Measurements from ENCODE around the gene CREB5.
A peak's percentile ranks its signal among the peaks of the same experiment; 100 is the strongest.

CREB5 gene

GRCh38 chr7:28695300-28696295 is 283.3 kb downstream of the CREB5 start:
- no peak for DNase-seq

DNA sequence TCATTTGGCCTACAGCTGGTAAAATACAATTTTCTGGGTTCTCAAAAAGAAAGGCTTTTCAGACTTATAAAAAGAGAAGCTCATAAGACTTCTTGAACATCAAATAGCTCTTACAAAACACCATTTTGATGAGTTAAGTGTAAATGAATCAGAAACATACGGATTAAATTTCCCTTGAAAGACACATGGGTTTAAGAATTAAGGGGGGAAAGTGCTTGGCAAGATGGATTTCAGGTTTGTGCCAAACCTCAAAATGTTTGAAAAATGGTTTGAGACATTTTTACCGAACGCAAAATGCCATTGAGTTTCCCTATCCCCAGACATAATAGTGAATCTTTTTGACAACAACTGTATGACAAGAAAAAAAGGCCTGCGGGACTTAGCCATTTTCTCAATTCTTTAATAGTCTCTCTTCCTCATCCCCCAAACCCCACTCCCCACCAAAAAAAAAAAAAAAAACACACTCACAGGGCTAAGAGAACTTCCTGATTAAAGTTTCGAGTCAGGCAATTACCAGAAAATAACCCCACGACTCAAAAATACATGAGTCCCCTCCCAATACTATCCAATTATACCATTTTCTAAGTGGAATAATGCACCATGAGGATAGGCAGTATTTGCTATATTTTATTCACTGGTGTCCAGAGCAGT is 285.7 kb downstream of the CREB5 start:
- DNase-seq, result no peak

DNA sequence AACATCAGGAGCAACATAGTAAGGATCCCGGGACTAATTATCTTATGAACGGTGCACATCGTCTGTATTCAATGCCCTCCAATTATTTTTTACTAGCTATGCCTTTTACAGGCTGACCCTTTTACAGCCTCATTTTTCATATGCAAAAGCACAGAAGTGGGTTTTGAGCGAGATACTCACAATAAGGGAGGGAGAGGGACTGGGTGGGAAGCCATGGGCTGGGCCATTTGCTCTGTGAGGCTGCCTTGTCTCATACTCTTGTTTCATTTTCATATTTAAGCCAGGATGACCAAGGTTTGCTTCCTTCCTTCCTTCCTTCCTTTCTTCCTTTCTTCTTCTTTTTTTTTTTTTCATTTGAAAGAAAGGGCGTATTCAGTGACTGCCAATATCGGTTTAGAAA is 286.5 kb downstream of the CREB5 start:
- DNase-seq, result no peak

DNA sequence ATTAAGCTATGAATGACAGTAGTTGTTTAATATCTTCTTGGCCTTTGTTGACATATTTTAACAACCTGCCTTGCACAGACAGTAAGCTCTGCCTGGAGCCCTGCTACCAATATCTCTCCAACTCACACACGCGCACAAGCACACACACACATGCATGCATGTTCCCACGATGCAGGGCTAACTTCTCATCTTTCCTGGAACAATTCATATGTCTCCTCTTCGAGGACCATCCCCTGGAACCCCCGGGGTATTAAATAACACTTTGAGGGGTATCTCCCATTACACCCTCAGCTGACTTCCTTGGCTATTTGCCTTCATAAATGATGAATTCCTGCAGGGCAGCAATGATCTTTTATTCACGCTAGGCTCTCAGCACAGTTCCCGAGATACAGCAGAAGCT is 287.8 kb downstream of the CREB5 start:
- no peak for DNase-seq

GRCh38 chr7:28700790-28701203 is 288.5 kb downstream of the CREB5 start:
- DNase-seq, result no peak

GRCh38 chr7:28701731-28702130 is 289.4 kb downstream of the CREB5 start:
- no peak for DNase-seq

DNA sequence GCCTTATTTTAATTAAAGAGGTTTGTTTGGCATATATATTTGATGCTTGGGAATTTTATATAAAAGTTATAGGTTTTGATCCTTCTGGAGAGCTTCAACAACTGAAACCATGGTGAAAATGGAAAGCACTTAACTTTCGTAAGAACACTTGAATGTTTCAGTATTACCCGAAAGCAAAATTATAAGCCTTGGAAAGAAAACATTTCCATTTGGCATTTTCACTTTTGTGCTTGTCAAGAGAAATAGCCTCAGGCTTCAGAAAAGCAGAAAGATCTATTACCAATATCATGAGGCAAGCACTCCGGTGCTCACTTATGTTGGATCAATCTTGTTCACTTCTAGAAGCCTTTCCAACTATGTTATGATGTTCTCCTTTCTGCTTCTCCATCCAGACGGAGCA is 289.9 kb downstream of the CREB5 start:
- no peak for DNase-seq

- peak; percentile 57 for DNase-seq
These were observed 290.9 kb downstream of the CREB5 start for GRCh38 chr7:28703037-28703765.

DNA sequence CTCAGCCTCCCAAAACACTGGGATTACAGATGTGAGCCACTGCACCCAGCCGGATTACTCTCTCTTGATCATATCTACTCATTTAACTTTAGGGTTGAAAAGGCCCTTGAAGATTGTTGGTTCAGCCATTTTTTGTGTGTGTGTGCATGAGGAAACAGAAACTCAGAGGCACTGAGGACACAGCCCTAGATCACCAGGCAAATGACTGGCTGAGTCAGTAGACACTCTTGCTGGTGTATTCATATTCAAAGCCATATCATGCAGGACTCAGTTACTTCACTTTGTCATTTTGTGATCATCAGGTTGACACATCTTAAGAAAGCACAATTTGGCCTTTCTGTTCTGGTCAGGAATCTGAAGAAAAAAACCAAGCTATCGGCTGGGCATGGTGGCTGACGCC is 292.4 kb downstream of the CREB5 start:
- DNase-seq, result no peak

DNA sequence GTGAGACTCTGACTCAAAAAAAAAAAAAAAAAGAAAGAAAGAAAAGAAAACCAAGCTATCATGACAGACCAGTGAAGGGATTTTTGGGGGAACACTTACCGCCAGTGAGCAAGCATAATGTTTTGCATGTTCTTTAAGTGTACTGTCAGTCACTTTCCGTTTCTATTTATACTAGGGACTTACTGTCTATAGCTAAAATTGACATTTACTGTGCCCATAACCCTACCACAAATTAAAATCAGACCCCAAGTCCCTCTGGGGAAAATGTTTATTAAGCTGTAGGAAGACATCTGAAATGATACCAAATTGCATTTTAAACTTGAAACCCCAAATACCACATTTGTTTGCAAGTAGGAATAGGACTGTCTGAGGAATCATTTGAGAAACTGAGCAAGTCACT is 293.0 kb downstream of the CREB5 start:
- DNase-seq, result no peak

GRCh38 chr7:28706584-28706983 is 294.3 kb downstream of the CREB5 start:
- DNase-seq, result no peak

- no peak for DNase-seq
These were observed 295.0 kb downstream of the CREB5 start for GRCh38 chr7:28707291-28707690.

DNA sequence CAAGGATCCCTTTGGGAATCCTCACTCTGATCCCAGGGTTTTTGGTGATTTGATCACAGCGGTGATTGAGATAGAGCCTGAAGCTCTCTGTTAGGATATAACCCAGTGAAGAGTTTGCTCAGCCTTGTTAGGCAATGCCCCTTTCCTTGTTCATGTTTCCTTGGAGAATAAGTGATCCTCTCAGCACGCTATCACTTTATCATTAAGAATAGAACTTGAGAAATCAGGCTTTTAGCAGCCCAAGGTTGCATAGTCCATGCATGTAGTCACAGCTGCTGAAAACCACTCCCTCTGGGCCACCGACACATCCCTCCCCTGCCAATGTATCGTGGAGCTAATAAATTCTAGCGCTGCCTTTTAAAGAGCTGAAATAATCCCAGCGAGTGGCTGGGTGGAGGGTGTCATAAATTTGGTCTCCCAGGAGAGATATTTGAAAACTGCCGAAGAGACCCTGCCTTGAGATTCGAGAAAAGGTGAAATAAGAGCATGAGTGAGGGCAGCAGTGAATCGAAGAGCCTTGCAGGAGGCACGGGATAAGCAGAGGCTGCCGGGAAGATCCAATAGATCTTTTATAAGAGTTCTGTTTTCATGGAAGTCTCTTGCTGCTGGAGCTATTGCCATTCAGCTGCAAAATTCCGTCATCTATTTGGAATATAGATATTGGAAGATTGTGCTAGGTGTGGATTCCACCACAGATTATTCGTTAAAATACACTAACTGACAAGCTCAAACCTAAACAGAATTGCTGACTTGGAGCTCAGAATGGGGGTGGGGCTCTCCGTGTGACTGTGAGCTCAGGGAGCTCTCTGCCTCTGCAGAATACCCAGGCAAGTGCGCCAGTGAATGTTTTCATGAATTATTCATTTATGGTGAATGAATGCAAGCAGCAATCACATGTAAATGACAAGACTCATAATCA is 296.0 kb downstream of the CREB5 start:
- DNase-seq, result peak; percentile 15

GRCh38 chr7:28709748-28710147 is 297.4 kb downstream of the CREB5 start:
- no peak for DNase-seq

DNA sequence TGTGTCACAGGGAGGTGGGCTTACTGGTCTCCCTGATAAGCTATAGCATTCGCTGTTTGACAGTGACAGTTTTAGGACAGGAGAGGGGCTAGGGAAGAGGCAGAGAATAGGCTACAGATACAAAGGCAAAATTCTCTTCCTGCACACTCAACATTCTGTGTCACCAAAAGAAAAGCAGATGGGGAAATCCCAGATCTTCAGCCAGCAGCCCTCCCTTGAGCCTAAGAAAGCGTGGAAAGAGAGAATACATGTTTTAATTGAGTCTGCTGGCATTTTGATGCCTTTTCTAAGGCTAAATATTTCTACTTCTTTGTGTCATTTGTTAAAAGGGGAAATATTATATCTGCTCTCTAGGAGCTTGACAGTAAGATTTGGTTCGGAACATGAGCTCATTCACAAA is 298.8 kb downstream of the CREB5 start:
- no peak for DNase-seq

GRCh38 chr7:28714459-28715120 is 302.3 kb downstream of the CREB5 start:
- DNase-seq, result no peak

GRCh38 chr7:28717445-28718054 is 305.2 kb downstream of the CREB5 start:
- no peak for DNase-seq

DNA sequence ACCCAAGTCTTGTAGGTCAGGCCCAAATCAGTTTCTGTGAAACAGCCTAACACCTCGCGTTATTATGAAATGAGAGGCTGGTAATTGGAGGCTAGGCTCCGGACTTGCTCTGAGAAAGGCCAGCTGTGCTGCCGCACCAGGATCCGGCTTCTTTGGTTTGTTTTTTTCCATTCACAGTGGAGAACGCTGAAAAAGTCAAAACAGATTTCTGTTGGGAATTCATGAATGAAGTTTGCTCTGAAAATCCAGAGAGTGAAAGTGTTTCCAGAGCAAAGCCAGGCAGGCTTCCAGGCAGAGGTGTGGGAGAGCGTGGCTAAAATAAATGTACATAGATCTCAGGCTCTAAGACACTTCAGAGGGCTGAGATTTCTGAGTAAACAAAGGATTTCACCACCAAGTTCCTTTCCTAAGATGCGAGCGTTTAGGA is 305.8 kb downstream of the CREB5 start:
- no peak for DNase-seq

DNA sequence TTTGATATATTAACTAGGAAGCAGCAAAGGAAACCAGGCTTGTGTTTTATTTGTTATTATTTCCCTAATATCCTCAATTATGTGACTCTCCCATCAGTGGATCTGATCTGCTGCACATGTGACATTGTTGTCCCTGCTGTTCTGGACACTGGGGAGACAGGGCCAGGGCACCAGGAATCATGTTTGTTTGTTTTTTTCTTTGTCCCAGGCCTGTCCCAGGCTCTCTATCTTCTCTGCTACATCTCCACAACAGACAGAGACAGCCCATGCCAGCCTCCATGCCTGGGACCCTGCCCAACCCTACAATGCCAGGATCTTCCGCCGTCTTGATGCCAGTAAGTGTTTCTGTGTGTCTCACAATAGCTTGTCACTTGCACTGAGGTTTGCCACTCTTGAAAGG is 306.2 kb downstream of the CREB5 start:
- no peak for DNase-seq

DNA sequence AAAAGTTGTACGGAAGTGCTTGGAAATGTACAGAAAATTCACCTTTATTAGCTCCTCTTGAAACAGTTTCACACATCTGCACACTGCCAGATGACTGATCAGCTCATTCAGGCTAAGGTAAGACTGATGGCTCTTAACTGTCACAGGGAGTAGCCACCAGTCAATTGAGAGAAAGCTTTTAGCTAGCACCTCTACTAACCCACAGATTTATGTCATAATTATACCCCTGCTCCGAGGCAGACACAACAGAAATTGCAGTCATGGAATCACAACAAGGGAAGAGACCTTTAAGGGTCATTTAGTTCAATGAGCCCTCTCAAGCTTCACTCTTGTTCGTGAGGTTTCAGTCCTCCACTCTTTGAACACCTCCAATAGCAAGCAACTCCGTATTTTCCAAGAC is 310.4 kb downstream of the CREB5 start:
- no peak for DNase-seq

GRCh38 chr7:28723336-28723735 is 311.0 kb downstream of the CREB5 start:
- no peak for DNase-seq

Data from NCI-H446 treated with DMSO at 0.1 percent for 48 hours (cell line).